ENCODE data around the gene PDE11A.

DNA sequence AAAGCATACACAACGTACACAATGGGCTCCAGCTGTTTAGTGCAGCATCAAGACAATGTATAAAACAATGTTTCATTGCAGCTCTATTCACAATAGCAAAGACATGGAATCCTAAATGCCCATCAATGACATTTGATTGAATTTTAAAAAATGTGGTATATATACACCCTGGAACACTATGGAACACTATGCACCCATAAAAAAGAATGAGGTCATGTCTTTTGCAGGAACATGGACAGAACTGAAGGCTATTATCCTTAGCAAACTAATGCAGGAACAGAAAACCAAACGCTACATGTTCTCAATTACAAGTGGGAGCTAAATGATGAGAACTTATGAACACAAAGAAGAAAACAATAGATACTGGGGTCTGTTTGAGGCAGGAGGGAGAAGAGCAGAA is 364.5 kb downstream of the PDE11A start:
- TF ChIP-seq, protein P1, sequence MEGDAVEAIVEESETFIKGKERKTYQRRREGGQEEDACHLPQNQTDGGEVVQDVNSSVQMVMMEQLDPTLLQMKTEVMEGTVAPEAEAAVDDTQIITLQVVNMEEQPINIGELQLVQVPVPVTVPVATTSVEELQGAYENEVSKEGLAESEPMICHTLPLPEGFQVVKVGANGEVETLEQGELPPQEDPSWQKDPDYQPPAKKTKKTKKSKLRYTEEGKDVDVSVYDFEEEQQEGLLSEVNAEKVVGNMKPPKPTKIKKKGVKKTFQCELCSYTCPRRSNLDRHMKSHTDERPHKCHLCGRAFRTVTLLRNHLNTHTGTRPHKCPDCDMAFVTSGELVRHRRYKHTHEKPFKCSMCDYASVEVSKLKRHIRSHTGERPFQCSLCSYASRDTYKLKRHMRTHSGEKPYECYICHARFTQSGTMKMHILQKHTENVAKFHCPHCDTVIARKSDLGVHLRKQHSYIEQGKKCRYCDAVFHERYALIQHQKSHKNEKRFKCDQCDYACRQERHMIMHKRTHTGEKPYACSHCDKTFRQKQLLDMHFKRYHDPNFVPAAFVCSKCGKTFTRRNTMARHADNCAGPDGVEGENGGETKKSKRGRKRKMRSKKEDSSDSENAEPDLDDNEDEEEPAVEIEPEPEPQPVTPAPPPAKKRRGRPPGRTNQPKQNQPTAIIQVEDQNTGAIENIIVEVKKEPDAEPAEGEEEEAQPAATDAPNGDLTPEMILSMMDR (IDR thresholded peaks at IDR 0.05), result no peak
- no peak for TF ChIP-seq POLR2A (IDR thresholded peaks at IDR 0.05)
- TF ChIP-seq EP300 (IDR thresholded peaks at IDR 0.05; ENCODE audit: low read depth), result no peak

Measured in transverse colon (tissue), 3 donors.